NT2/D1 (cell line): ENCODE data around the gene PLXNA2.

ENCODE experiments used
- SUZ12 ChIP-seq: IDR thresholded peaks from 2 replicates; pipeline ENCODE4 v1.6.1; 2011; ENCODE audit not compliant: insufficient read length, insufficient read depth; ENCODE audit errors: extremely low read depth
- YY1 ChIP-seq: IDR thresholded peaks from 2 replicates; pipeline ENCODE4 v1.6.1; 2011; ENCODE audit not compliant: insufficient read length, insufficient read depth
- ZNF274 ChIP-seq: IDR thresholded peaks from 2 replicates; pipeline ENCODE4 v1.6.1; 2011; ENCODE audit warnings: mild to moderate bottlenecking, low read depth, low read length

GRCh38 chr1:208089761-208090370, 154.3 kb downstream of the PLXNA2 start:
- no peak for TF ChIP-seq SUZ12
- TF ChIP-seq YY1 = no peak
- TF ChIP-seq ZNF274 = no peak
